HEK293 (cell line): ENCODE data around the gene GRIP1.

Source experiments
- CTCF ChIA-PET: fragments of 350-600 bp; formaldehyde crosslinking; extraction: SDS; loops from one replicate; lab custom pipeline; 2021; ENCODE audit warnings: antibody characterized with exemption; lab: Yijun Ruan, JAX
- POLR2A ChIA-PET: fragments of 300-600 bp; formaldehyde crosslinking; extraction: SDS; loops from one replicate; lab custom pipeline; 2020; ENCODE audit warnings: antibody characterized with exemption, inconsistent platforms; lab: Yijun Ruan, JAX
- H3K27ac ChIP-seq: fragments of 200-500 bp; sonication (Bioruptor generic); 2 replicates; pipeline ENCODE4 v1.5.1; 2014; ENCODE audit warnings: low read depth, low read length, control low read depth, inconsistent platforms; ENCODE audit errors: extremely low read depth
- H3K36me3 ChIP-seq, 2 experiments: fragments of 200-500 bp in 1 of 2; sonication (Bioruptor generic) in 1 of 2; 1 replicate in 1 of 2; 2 replicates in 1 of 2; pipeline ENCODE4 v1.5.1; 2014 to 2017; ENCODE audit warnings: inconsistent platforms in 2 of 2, low read length in 2 of 2; ENCODE audit not compliant: control insufficient read depth in 2 of 2, insufficient read depth in 1 of 2
- H3K4me1 ChIP-seq: fragments of 200-500 bp; sonication (Bioruptor generic); 2 replicates; pipeline ENCODE4 v1.5.1; 2014; ENCODE audit warnings: mild to moderate bottlenecking, low read length, inconsistent platforms; ENCODE audit not compliant: control insufficient read depth, insufficient read depth
- H3K4me3 ChIP-seq: 2 replicates; pipeline ENCODE4 v1.5.1; 2011; ENCODE audit warnings: low read depth, mild to moderate bottlenecking, control low read depth, low read length, moderate library complexity
- H3K9me3 ChIP-seq: fragments of 200-500 bp; sonication (Bioruptor generic); 2 replicates; pipeline ENCODE4 v1.5.1; 2014; ENCODE audit warnings: low read depth, low read length, inconsistent platforms; ENCODE audit not compliant: control insufficient read depth, insufficient read depth
- BCL11A ChIP-seq: fragments of 450-650 bp; formaldehyde crosslinking; IDR thresholded peaks from 2 replicates; pipeline ENCODE4 v1.5.1; 2016; ENCODE audit warnings: low read depth, missing biosample characterization, missing genetic modification characterization
- GFI1B ChIP-seq: fragments of 450-650 bp; formaldehyde crosslinking; IDR thresholded peaks from 2 replicates; pipeline ENCODE4 v1.5.1; 2016; ENCODE audit warnings: missing biosample characterization, missing genetic modification characterization
- GLI4 ChIP-seq: fragments of 450-650 bp; formaldehyde crosslinking; IDR thresholded peaks from 2 replicates; pipeline ENCODE4 v1.5.1; 2016; ENCODE audit warnings: missing biosample characterization, missing genetic modification characterization
- REPIN1 ChIP-seq: fragments of 450-650 bp; formaldehyde crosslinking; IDR thresholded peaks from 2 replicates; pipeline ENCODE4 v1.5.1; 2017; ENCODE audit warnings: missing biosample characterization, missing genetic modification characterization, low read depth
- SCRT2 ChIP-seq: fragments of 450-650 bp; formaldehyde crosslinking; IDR thresholded peaks from 2 replicates; pipeline ENCODE4 v1.5.1; 2016; ENCODE audit warnings: missing biosample characterization, missing genetic modification characterization
- YY1 ChIP-seq: fragments of 450-650 bp; formaldehyde crosslinking; IDR thresholded peaks from 2 replicates; pipeline ENCODE4 v1.5.1; 2018; ENCODE audit warnings: missing biosample characterization, missing genetic modification characterization
- ZNF16 ChIP-seq: fragments of 450-650 bp; formaldehyde crosslinking; IDR thresholded peaks from 2 replicates; pipeline ENCODE4 v1.5.1; 2016; ENCODE audit warnings: low read depth, missing biosample characterization, missing genetic modification characterization
- ZNF2 ChIP-seq: fragments of 450-650 bp; formaldehyde crosslinking; IDR thresholded peaks from 2 replicates; pipeline ENCODE4 v1.5.1; 2016; ENCODE audit warnings: missing biosample characterization, missing genetic modification characterization
- ZNF211 ChIP-seq: fragments of 450-650 bp; formaldehyde crosslinking; IDR thresholded peaks from 2 replicates; pipeline ENCODE4 v1.5.1; 2016; ENCODE audit warnings: low read depth, missing biosample characterization, missing genetic modification characterization
- ZNF280C ChIP-seq: fragments of 450-650 bp; formaldehyde crosslinking; IDR thresholded peaks from 2 replicates; pipeline ENCODE4 v1.5.1; 2016; ENCODE audit warnings: missing biosample characterization, missing genetic modification characterization
- ZNF280D ChIP-seq: fragments of 450-650 bp; formaldehyde crosslinking; IDR thresholded peaks from 2 replicates; pipeline ENCODE4 v1.5.1; 2016; ENCODE audit warnings: missing biosample characterization, missing genetic modification characterization
- ZNF311 ChIP-seq: fragments of 450-650 bp; formaldehyde crosslinking; IDR thresholded peaks from 2 replicates; pipeline ENCODE4 v1.5.1; 2017; ENCODE audit warnings: missing biosample characterization, missing genetic modification characterization, borderline replicate concordance
- ZNF394 ChIP-seq: fragments of 450-650 bp; formaldehyde crosslinking; IDR thresholded peaks from 2 replicates; pipeline ENCODE4 v1.5.1; 2016; ENCODE audit warnings: missing biosample characterization, missing genetic modification characterization, mild to moderate bottlenecking, moderate library complexity, borderline replicate concordance
- ZNF423 ChIP-seq: fragments of 450-650 bp; formaldehyde crosslinking; IDR thresholded peaks from 2 replicates; pipeline ENCODE4 v1.5.1; 2016; ENCODE audit warnings: missing biosample characterization, missing genetic modification characterization
- ZSCAN5A ChIP-seq: fragments of 450-650 bp; formaldehyde crosslinking; IDR thresholded peaks from 2 replicates; pipeline ENCODE4 v1.5.1; 2016; ENCODE audit warnings: missing biosample characterization, missing genetic modification characterization
- TF ChIP-seq, protein P1 (sequence below): fragments of 450-650 bp; formaldehyde crosslinking; IDR thresholded peaks from 2 replicates; pipeline ENCODE4 v1.5.1; 2016; ENCODE audit warnings: missing biosample characterization, missing genetic modification characterization
- TF ChIP-seq, protein P2 (sequence below): fragments of 450-650 bp; formaldehyde crosslinking; IDR thresholded peaks from 2 replicates; pipeline ENCODE4 v1.5.1; 2016; ENCODE audit warnings: missing biosample characterization, missing genetic modification characterization
- TF ChIP-seq, protein P3 (sequence below): sonication (generic); formaldehyde crosslinking; IDR thresholded peaks from 2 replicates; pipeline ENCODE4 v1.8.1; 2022; ENCODE audit warnings: mild to moderate bottlenecking, moderate library complexity, missing genetic modification reagents

GRIP1 gene

GRCh38 chr12:66624806-66625205, 54.1 kb downstream of the GRIP1 start:
- H3K4me3 ChIP-seq = no peak overlapping the region
- TF ChIP-seq ZNF16 = no peak
- TF ChIP-seq ZNF423 = no peak
- no peak for TF ChIP-seq ZNF211 (tag by site-specific recombination)
- no peak for TF ChIP-seq ZNF280C
- TF ChIP-seq YY1 = no peak
- TF ChIP-seq SCRT2 (tag by site-specific recombination) = no peak
- TF ChIP-seq, protein P1, sequence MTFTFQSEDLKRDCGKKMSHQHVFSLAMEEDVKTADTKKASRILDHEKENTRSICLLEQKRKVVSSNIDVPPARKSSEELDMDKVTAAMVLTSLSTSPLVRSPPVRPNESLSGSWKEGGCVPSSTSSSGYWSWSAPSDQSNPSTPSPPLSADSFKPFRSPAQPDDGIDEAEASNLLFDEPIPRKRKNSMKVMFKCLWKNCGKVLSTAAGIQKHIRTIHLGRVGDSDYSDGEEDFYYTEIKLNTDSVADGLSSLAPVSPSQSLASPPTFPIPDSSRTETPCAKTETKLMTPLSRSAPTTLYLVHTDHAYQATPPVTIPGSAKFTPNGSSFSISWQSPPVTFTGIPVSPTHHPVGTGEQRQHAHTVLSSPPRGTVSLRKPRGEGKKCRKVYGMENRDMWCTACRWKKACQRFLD = no peak
- no peak for TF ChIP-seq BCL11A (tag by site-specific recombination)
- no peak for TF ChIP-seq REPIN1 (tag by site-specific recombination)
- no peak for TF ChIP-seq ZNF280D
- TF ChIP-seq, protein P2, sequence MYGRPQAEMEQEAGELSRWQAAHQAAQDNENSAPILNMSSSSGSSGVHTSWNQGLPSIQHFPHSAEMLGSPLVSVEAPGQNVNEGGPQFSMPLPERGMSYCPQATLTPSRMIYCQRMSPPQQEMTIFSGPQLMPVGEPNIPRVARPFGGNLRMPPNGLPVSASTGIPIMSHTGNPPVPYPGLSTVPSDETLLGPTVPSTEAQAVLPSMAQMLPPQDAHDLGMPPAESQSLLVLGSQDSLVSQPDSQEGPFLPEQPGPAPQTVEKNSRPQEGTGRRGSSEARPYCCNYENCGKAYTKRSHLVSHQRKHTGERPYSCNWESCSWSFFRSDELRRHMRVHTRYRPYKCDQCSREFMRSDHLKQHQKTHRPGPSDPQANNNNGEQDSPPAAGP (tag by site-specific recombination) = no peak
- TF ChIP-seq GFI1B (tag by site-specific recombination) = no peak
- TF ChIP-seq GLI4 (tag by site-specific recombination) = no peak
- TF ChIP-seq ZNF2 (tag by site-specific recombination) = no peak
- TF ChIP-seq ZNF394 (tag by site-specific recombination) = no peak
- TF ChIP-seq ZNF311 (tag by site-specific recombination) = no peak
- TF ChIP-seq, protein P3, sequence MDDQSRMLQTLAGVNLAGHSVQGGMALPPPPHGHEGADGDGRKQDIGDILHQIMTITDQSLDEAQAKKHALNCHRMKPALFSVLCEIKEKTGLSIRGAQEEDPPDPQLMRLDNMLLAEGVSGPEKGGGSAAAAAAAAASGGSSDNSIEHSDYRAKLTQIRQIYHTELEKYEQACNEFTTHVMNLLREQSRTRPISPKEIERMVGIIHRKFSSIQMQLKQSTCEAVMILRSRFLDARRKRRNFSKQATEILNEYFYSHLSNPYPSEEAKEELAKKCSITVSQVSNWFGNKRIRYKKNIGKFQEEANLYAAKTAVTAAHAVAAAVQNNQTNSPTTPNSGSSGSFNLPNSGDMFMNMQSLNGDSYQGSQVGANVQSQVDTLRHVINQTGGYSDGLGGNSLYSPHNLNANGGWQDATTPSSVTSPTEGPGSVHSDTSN (CRISPR knock-in tag) = no peak
- TF ChIP-seq ZSCAN5A (tag by site-specific recombination) = no peak
- TF ChIP-seq, all 188 proteins: peak for 0
- ChIA-PET CTCF (interaction anchor here (0.5 to 1.0 kb wide), 3 partner anchors 15 to 205 kb away, joined by 3 to 4 read pairs (median 3); no protein-coding TSS in a partner anchor), POLR2A (no interaction called here)
- Histone ChIP-seq H3K9me3 (no peaks in the 10 kb centered on the region), H3K36me3 (no peaks in the 10 kb centered on the region), H3K4me1 (peaks cover 6% of the 10 kb centered on the region; the same call in 1 of the 2 replicates), H3K27ac (no peak overlapping the region)
